ENCODE measurements around the gene DDX21. TPM values are rescaled to one million over a fixed set of nuclear protein-coding genes. Genes with fewer than 3 reads are reported as not detected.
A peak's percentile ranks its signal among the peaks of the same experiment; 100 is the strongest.

Gene DDX21
- total and polyA plus RNA-seq, 9 of the 15 experiments (the other 6 are each of a cell fraction or from before 2014, with no cell fraction given): 143 to 365 (median 281) TPM

GRCh38 chr10:68955832-68956532, at the start of gene DDX21 (continued):
- no peak for TF ChIP-seq TEAD4 (IDR thresholded peaks at IDR 0.05; ENCODE audit: low read length)
- no peak for TF ChIP-seq TEAD4 (CRISPR knock-in tag; IDR thresholded peaks at IDR 0.05; ENCODE audit: borderline replicate concordance)
- peak; percentile 31; the same call in 1 of the 2 replicates for TF ChIP-seq TAF7 (tag; IDR thresholded peaks at IDR 0.05)
- no peak for TF ChIP-seq ZNF699 (CRISPR knock-in tag; IDR thresholded peaks at IDR 0.05; ENCODE audit: insufficient replicate concordance)
- TF ChIP-seq SIRT6 (IDR thresholded peaks at IDR 0.05; ENCODE audit: low read depth, low read length): no peak
- no peak for TF ChIP-seq NUFIP1 (IDR thresholded peaks at IDR 0.05; ENCODE audit: partially characterized antibody)
- TF ChIP-seq KAT8 (IDR thresholded peaks at IDR 0.05; ENCODE audit: low read depth): peak; percentile 88
- TF ChIP-seq PHF21A (IDR thresholded peaks at IDR 0.05; ENCODE audit: borderline replicate concordance, low read depth): peak; percentile 21; the same call in 1 of the 2 replicates
- TF ChIP-seq, protein P1, sequence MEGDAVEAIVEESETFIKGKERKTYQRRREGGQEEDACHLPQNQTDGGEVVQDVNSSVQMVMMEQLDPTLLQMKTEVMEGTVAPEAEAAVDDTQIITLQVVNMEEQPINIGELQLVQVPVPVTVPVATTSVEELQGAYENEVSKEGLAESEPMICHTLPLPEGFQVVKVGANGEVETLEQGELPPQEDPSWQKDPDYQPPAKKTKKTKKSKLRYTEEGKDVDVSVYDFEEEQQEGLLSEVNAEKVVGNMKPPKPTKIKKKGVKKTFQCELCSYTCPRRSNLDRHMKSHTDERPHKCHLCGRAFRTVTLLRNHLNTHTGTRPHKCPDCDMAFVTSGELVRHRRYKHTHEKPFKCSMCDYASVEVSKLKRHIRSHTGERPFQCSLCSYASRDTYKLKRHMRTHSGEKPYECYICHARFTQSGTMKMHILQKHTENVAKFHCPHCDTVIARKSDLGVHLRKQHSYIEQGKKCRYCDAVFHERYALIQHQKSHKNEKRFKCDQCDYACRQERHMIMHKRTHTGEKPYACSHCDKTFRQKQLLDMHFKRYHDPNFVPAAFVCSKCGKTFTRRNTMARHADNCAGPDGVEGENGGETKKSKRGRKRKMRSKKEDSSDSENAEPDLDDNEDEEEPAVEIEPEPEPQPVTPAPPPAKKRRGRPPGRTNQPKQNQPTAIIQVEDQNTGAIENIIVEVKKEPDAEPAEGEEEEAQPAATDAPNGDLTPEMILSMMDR (IDR thresholded peaks at IDR 0.05 in 2 of 3, conservative IDR thresholded peaks at IDR 0.05 in 1 of 3; ENCODE audit: insufficient read depth in 2 of 3, low read depth in 1 of 3, low read length in 3 of 3): peak; percentile 63 to 86 (median 76)
- TF ChIP-seq, protein P2, sequence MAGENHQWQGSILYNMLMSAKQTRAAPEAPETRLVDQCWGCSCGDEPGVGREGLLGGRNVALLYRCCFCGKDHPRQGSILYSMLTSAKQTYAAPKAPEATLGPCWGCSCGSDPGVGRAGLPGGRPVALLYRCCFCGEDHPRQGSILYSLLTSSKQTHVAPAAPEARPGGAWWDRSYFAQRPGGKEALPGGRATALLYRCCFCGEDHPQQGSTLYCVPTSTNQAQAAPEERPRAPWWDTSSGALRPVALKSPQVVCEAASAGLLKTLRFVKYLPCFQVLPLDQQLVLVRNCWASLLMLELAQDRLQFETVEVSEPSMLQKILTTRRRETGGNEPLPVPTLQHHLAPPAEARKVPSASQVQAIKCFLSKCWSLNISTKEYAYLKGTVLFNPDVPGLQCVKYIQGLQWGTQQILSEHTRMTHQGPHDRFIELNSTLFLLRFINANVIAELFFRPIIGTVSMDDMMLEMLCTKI (IDR thresholded peaks at IDR 0.05; ENCODE audit: partially characterized antibody): no peak
- peak; percentile 84 for TF ChIP-seq NR2C1 (IDR thresholded peaks at IDR 0.05)
- peak; percentile 88 for TF ChIP-seq NR2C1 (tag; IDR thresholded peaks at IDR 0.05)
- TF ChIP-seq DEAF1 (CRISPR knock-in tag; IDR thresholded peaks at IDR 0.05): peak; percentile 48; the same call in 1 of the 2 replicates
- 0 out of 4 replicates have a peak, but pooled peaks of 1 of the 2 experiments have one; percentile 9 for TF ChIP-seq ZMIZ1 (IDR thresholded peaks at IDR 0.05; ENCODE audit: low read depth in 2 of 2, low read length in 2 of 2)
- no peak; the same call in 1 of the 2 replicates for TF ChIP-seq ZNF232 (CRISPR knock-in tag; IDR thresholded peaks at IDR 0.05)
- TF ChIP-seq YBX1 (IDR thresholded peaks at IDR 0.05): no peak
- TF ChIP-seq CHCHD3 (CRISPR knock-in tag; IDR thresholded peaks at IDR 0.05): no peak
- TF ChIP-seq ELK3 (CRISPR knock-in tag; IDR thresholded peaks at IDR 0.05): no peak
- peak; percentile 79 for TF ChIP-seq ZBED1 (IDR thresholded peaks at IDR 0.05)

All from K562 (cell line).